NCI-H1417 (cell line): Measurements from ENCODE around the gene CYP11A1.
"Not testable (repeated sequence)": the region's sequence is repeated elsewhere in the genome, so short reads cannot be mapped to it uniquely, and the experiment has no call there.

ENCODE experiments used
- DNase-seq, 3 experiments: peaks; one replicate each; lab custom pipeline; 2025; lab: John Stamatoyannopoulos, UW

Gene CYP11A1

DNA sequence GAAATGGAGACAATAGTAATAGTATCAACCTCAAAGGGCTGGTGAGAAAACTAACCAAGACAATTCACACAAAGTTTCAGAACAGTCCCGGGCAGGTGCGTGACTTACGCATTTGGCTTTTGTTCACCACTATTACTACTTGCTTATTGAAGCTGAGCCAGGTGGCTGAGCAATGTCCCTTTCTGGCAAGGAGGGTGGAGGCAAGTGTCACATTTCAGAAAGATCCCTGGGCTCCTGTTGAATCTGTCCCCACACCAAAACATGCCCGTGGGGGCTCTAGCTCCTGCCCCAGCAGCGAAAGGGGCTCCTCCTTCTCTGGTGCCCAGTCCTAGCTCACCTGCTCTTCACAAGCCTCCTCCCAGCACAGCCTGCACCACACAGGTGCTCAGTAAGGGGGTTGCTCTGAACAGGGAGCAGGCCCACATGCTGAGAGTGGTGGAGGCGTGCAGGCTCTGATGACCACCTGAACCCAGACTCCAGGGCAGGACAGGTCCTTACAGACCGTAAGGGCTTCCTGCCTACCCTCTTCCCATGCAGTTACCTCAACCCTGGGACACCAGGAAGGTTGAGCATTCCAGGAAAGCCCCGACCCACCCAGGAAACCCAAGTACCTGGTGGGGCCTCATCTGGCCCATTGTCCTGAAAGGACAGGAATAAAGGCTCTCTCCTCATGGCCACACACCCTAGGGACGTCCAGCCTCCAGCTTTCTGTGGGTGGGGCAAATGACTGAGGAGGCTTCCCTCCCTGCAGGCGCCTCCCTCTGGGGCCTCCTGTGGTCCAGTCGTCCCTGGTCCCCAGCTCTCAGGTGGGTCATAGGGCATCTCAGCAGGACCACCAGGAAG lies 33.7 kb upstream of the CYP11A1 start:
- no peak for DNase-seq

DNA sequence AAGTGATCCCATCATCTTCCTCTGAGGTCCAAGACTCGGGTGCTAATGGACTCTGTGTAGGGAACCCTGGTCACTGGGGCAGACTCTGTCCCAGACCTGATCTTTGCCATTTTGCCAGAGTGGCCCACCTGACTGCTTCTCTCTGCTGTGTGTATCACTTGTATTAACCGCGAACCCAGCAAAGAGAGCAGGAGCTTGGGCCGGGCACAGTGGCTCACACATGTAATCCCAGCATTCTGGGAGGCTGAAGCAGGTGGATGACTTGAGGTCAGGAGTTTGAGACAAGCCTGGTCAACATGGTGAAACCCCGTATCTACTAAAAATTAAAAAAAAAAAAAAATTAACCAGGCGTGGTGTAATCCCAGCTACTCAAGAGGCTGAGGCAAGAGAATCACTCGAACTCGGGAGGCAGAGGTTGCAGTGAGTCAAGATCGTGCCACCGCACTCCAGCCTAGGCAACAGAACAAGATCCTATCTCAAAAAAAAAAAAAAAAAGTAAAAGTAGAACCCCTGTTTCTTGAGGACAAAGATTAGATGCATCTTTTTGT lies 32.9 kb upstream of the CYP11A1 start:
- DNase-seq = no peak

DNA sequence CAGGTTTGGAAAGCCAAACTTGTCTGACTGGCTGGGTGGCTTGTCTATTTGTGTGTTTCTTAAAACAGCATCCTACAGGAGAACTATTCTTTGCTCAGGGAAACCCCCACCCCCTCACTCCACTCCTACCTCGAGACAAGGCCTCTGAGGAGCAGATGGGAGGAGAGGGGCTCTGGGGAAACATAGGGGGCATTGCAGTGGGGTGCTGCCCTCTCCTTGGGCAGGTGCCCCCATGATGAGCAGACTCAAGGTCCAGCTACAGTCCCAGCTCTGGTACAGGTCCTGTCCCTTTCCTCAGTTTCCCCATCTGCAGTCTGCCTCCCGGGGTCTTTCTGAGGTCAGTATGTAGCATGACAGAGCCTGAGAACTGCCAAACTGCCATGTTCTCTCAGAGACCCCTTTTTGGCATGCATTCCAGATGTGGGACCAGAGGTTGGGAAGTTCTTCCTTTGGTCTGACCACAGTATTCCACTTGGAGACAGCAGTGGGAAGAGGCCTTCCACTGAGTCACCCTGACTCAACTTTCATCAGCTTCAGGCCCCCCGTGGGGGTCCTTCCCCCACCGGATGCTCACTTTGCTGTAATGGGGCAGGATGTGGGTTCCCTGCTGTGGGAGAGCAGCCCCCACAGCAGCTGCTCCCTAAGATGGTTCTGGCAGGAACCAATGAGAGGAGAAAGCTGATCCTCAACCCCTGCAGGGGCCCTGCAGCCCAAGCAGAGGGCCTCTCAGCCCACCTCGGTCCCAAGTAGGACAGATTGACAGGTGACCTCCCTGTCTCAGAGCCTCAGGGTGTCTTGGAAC lies 32.3 kb upstream of the CYP11A1 start:
- DNase-seq = no peak

DNA sequence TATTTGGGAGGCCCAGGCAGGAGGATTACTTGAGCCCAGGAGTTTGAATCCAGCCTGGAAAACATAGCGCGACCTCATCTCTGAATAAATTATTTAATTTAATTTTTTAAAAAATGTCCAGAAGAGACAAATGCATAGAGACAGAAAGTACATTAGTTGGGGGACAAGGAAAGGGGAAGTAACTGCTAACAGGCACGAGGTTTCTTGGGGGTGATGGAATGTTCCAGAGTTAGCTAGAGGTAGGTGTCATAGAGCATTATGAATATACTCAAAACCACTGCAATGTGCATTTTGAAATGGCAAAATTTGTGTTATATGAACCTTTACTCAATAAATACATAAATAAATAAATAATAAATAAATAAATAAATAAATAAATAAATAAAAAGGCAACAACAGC lies 31.7 kb upstream of the CYP11A1 start:
- DNase-seq = no peak

DNA sequence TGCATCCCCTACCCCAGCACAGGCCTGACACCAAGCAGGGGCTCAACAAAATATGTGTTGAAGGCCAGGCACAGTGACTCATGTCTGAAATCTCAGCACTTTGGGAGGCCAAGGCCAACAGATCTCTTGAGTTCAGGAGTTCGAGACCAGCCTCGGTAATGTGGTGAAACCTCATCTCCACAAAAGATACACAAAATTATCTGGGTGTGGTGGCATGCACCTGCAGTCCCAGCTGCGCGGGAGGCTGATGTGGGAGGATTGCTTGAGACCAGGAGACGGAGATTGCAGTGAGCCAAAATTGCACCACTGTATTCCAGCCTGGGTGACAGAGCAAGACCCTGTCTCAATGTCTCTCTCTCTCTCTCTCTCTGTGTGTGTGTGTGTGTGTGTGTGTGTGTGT lies 30.7 kb upstream of the CYP11A1 start:
- DNase-seq = no peak

DNA sequence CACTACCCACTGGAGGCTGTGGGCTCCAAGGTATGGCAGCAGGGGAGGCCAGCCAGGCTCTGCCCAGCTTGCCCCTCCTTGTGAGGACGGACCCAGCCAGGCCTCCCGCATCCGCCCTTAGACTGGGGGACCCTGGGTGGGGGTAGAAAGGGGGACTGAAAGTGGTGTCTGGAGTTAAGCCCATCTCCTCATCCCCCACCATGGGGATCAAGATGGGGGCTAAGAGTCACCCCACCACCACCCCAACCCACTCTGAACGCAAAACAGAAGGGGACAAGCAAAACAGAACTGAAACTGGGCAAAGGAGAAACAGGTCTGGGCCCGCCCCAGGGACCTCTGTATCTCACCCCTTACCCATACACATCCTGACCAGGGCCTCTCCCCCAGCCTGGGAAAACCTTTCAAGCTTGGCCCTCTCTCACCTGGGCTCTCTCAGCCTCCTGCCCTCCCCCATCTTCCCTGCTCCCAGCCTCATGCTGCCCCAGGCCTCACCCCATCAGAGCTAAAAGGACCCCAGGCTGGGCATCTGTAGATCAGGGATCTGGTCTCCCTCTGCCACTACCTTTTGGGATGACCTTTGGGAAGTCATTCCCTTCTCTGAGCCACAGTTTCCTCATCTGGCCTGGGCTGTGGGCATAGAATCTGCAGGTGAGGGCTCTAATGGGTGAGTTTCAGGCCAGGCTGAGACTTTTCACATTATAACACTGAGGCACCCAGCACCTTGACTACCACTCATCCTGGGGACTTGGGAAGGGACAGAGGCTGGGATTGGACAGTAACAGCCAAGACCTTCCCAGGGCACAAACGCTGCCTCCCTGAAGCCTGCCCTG lies 30.0 kb upstream of the CYP11A1 start:
- DNase-seq = no peak

DNA sequence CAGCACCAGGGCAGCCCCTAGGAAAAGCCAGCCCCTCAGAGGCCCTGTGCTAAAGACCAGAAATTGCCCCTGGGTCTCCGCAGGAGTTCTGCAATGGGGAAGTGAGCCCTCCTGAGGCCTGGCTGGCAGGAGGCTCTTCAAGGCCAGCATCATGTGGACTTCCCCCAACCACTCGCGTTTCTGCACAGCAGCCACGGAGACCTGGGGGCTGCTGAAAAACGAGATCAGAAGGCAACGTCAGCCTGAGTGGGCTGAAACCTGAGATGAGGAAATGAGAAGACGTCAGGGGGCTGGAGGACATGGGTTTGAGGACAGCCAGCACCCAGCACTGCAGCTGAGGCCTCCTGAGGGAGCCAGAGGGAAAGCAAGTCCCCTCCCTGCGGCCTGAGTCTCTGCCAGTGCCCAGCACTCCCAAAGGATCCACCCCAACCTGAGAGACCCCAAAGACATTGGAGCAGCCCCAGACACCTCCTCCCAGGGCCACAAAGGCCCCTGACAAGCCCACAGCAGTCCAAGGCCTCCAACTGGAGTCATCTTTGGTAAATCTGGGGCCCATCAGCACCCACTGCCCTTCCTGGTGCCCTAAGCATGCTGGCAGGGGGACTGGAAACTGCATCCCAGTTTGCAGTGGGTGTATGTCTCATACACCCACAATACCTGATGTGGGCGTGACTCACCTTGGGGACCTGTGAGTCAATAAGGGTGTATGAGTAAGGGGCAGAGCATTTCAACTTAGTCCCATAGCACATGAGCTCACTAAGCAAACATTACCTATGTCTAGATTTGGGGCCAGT lies 29.2 kb upstream of the CYP11A1 start:
- DNase-seq = no peak

DNA sequence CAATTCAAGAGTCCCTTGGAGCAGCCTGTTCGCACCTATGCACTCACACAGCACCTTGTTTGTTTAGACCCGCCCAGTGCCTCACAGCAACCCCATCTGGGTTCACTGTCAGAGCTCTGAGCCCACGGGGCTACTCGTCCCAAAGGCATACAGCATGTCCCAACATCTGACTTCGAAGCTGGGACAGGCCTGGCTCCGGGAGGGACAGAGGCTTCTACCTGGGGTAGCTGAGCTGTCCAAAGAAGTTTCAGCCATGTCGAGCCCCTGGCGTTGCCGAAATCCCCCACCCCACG lies 28.6 kb upstream of the CYP11A1 start:
- DNase-seq = no peak

DNA sequence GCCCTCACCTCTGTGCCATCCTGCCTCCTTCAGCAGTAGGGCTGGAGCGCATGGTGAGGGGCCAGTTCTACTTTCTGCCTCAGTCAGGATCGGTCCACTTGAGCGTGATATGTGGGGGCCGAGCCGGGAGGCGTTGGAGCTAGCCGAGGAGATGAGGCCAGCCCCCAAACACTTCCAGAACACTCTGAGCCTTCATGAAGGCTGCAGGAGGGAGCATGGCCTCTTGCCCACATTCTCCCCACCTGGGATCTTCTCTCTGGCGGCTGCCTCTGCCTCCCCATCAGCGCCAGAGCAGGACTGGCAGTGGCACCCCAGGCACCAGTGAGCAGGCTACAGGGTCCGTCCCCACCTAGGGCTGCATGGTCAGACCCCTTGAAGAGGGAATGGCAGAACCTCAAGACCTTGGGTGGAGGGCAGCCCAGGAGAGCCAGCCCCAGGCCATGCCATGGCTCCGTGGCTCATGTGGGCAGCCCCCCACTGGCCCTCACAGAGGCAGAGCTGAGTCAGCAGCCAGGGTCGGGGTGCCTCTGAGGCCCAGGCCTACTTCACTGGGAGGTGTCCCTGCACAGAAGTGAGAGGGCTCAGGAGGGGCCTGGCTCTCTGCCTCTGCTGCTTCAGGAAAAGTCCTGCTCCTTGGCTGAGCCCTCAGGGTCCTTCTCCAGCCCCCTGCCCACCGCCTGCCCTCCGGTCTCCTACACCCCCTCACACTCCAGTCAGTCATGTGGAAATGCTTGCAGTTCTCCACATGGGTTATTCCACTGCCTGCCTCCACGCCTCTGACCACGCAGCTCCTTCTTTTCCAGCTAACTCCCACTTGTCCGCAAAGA lies 28.1 kb upstream of the CYP11A1 start:
- no peak for DNase-seq

DNA sequence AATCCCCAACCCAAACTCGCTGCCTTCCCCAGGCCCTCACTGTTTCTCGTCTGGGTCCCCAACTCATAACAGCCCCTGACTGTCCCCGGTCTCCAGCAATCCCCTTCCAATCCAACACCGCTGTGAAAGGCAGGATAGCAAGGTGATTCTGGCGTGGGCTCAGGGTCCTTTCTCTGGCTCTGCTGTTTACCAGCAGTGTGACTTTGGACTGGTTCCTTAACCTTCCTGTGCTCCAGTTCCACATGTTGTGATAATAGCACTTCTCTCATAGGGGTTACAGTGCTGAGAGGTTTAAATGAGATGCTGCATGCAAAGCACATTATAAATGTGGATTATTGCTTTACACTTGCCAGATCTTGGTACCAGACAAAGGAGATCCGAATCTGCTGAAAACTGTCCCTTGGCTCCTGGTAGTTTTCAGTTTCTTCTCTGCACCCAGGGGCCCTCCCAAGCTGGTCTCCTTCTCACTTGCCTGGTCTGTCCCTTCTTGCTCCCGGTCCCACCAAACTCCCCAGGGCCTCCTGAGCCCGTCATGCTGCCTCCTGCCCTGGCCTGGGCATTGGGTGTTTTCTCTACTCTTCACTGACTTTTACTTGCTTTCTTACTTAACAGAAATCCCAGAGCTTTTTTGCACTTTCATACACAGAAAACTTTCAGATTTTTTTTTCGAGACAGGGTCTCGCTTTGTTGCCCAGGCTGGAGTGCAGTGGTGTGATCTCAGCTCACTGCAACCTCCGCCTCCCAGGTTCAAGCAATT lies 26.8 kb upstream of the CYP11A1 start:
- DNase-seq = no peak

DNA sequence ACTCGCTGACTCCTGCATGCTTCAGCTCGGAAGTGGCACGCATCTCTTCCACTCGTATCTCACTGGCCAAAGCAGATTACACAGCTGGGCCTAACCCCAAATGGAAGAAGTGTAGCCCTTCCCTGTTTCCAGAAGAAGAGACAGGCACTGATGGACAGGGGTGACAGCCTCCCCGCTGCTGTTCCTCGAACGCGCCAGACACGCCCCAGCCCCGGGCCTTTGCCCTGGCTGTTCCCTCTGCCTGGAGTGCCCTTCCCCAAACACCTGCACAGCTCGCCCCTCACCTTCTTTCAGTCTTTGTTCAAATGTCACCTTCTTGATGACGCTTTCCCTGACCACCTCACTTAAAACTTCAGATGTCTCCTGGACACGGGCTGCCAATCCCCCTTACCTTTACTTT lies 26.0 kb upstream of the CYP11A1 start:
- DNase-seq = no peak

DNA sequence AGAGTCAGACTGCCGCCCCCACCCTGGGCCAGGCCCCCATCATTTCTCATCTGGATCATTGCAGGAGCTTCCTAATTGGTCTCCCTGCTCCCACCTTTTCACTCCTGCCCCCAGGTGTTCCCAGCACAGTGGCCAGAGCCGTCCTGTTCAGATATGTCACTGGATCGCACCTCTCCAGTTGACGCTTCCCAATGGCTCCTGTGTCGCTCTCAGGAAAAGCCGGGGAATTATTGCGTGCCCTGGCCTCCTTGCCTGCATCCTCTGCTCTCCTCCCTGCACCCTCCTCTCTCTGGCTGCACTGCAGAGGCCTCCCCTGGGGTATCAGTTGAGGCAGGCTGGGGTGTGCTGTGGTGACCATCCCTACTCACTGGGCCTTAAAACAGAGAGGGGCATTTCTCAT lies 25.5 kb upstream of the CYP11A1 start:
- DNase-seq = no peak

DNA sequence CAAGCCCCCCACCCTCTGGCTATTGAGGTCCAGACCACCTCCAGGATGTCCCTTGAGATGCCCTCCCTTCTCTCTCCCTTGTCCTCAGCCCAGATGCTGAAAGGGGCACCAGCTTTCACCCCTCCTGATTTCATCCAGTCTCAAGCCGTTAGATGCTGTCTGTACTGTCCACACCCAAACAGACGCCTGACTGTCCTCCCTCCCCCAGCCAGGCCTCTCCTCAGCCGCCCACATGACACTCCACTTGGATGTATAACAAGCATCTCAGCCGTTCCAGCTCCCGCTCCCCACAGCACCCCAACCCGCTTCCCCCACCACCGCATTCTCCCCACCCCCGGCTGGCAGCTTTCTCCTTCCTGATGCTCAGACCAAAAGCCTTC lies 25.0 kb upstream of the CYP11A1 start:
- no peak for DNase-seq

DNA sequence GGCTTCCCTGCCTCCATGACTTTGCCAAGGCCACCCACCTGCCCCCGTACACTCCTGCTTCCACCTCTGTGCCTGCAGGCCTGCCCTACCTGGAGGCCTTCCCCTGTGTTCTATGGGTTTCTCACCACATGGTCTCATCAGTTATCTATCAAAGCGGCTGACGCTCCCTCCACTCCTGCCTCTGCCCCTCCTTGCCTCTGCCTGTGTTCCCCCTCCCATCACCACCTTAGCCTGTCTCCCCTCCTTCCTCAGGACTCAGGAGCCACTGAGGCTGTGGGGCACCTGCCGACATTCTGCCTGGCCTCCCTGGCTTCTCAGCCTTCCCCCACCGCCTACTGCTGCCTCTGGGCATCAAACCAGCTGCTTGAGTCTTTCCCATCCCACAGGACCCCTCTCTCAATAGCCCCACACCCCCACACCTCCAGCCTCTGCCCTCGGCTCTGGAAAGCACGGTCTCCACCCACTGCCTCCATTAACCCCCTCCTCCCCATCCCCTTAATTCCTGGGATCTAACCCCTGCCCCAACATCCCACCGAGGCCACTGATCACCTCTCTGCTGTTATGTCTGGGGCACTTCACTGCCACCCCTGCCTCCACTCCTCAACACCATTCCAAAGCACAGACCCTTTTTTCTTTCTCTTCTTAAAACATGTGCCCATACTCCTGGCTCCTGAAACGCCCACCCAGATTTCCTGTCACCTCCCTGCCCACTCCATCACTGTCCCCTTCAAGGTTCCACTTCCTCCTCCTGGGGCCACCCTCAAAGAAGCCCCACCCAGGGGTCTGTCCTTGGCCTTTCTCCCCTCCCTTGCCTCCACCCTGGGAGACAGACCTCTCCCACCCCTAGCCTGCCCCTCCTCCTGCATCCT lies 24.4 kb upstream of the CYP11A1 start:
- DNase-seq = no peak

DNA sequence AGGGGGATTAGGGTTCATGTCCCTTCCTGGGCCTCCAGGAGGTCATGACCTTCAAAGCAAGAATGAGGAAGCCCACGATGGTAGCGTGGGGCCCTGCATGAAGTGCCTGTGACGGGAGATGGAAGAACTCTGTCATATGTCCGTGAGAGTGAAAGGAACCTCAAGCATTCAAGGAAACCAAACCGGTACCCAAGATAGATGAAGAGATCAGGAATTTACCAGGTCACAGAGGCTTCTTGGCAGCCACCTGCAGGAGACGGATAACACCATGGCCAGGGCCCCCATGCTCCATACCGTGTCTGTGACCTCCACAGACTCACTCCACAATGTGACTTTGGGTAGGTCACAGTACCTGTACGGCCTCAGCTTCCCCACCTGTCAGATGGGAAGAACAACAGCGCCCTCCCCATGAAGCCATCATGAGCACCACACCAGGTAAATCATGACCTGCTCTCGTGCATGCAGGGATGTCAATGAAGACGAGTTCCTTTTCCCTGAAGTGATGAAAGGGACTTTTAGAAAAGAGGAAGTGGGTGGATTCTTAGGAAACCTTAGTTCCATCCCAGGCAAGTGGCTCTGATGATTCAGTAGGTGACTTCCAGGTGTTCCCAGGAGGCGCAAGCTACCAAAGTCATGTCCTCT lies 23.3 kb upstream of the CYP11A1 start:
- no peak for DNase-seq

DNA sequence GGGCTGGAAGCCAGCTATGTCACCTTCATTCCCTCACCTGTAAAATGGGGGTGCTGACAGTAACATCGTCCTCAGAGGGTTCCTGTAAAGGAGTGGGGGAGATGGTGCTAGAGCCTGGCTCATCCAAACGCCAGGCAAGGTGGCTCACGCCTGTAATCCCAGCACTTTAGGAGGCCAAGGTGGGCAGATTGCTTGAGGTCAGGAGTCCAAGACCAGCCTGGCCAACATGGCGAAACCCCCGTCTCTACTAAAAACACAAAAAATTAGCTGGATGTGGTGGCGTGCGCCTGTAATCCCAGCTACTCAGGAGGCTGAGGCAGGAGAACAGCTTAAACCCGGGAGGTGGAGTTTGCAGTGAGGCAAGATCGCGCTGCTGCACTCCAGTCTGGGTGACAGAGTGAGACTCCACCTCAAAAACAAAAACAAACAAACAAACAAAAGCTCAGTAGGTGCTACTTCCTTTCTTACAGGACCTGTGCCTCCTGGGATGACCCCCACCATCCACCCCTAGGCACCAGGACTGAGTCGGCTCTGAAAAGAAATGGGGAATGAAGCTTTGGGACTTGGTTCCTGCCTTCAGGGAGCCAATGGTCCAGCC lies 22.7 kb upstream of the CYP11A1 start:
- not testable (repeated sequence) for DNase-seq

DNA sequence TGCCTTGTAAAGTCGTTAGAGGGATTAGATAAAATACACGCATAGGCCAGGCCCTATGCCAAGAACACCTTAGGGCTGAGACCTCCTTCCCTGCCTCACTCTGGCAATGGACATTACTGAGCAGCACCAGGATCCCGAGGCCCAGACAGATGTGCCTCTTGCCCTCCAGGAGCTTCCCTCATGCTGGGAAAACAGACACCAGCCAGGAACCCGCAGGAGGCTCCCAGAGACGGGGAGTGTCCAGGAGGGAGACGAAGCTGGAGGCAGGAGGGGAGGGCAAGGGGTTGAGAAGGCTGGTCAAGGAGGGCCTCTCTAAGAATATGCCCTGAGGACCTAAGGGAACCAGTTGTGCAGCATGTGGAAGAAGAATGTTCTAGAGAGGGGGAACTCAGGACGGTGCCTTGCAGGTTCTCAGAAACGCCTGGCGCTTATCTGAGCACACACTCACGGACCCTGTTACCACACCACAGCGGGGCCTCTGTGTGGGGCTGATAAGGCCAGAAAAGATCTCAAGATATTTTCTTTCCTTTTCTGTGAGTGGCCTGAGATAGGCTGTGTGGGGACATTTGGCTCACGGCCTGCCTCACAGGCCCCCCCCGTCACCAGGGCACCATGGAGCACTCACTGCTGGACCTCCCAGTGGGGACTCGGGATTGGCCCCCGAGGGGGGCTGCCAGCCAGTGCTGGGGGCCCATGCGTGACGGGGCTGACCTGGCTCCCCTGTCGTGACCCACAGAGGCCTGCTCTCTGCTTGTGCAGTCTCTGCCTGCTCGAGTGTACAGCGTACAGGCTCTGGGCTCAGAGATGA lies 22.0 kb upstream of the CYP11A1 start:
- DNase-seq = no peak
